ENCODE data around the gene VTI1B. TPM values are rescaled to one million over a fixed set of nuclear protein-coding genes. Genes with fewer than 3 reads are reported as not detected.
A peak's percentile ranks its signal among the peaks of the same experiment; 100 is the strongest.
"Not testable (repeated sequence)": the region's sequence is repeated elsewhere in the genome, so short reads cannot be mapped to it uniquely, and the experiment has no call there.

Gene VTI1B
- total RNA-seq, 2 donors from 2014 or later: 65.7 to 71.3 TPM

DNA sequence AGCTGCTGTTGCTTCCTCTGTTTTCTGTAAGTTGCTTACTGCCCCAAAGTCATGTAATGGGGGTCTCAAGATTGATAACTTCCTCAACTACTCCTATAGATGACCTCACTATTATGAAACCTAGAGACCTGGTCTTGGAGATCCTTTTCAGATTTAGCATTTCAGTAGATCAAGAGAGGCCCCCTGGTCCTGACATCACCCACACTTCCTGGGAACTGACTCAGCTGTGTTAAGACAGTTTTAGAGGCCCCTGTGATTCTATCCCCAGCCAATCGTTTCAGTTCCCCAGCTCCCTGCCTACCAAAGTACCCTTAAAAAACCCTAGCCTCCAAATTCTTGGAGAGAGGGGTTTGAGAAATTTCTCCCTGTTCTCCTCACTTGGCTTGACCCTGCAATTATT, 63.9 kb downstream of the VTI1B start:
- ATAC-seq (replicated peaks in 1 of 2): peak; percentile 92 to 94
- no peaks in the 10 kb centered on the region for H3K27me3 Mint-ChIP-seq (ENCODE audit: low read depth)

DNA sequence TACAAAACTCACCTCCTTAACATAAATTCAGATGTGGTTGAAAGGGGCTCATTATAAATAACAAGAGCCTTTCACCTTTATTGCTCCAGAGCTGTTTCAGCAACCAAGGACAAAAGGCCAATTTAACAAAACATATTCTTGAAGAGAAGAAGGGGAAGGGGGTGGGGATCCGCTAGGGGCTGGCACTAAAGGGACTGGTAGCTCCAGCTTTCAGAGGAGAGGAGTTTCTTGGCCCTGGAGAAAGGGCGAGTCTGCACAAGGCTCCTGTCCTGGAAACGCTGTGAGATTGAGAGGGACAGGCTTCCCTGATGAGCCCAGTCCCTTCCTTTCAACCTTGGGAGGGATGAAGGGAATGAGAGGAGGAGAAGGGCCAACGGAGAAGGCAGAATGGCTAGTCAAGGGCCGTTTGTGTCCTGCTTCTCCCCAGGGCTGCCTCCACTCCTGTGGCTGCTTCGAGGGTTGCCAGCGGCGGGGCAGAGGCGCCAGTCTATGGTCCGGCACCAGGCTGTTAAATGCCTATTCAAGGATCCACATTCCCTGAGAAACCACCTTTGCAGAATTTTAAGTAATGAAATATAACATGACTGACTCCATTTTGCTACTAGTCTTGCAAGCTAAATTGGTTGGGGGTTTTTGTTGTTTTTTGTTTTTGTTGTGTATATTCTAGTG, 64.7 kb downstream of the VTI1B start:
- Mint-ChIP-seq H3K27ac (peak overlapping the region; percentile 25), H3K4me1 (ENCODE audit: low read depth) (peaks cover 19% of the 10 kb centered on the region), H3K36me3 (ENCODE audit: insufficient read depth in 2 of 2) (no peaks in the 10 kb centered on the region), H3K27me3 (ENCODE audit: low read depth) (no peaks in the 10 kb centered on the region), H3K4me3 (peak overlapping the region in 1 of 2 donors; percentile 44), H3K9me3 (no peaks in the 10 kb centered on the region)
- ATAC-seq (replicated peaks in 1 of 2) (no peak), DNase-seq (no peak)

More for the DNA sequence above, 63.9 kb downstream of the VTI1B start:
- Mint-ChIP-seq H3K27ac (no peak overlapping the region), H3K4me3 (peak overlapping the region in 1 of 2 donors; percentile 44), H3K36me3 (ENCODE audit: insufficient read depth in 2 of 2) (no peaks in the 10 kb centered on the region), H3K9me3 (no peaks in the 10 kb centered on the region), H3K4me1 (ENCODE audit: low read depth) (peaks cover 19% of the 10 kb centered on the region)
- DNase-seq: peak; percentile 31

DNA sequence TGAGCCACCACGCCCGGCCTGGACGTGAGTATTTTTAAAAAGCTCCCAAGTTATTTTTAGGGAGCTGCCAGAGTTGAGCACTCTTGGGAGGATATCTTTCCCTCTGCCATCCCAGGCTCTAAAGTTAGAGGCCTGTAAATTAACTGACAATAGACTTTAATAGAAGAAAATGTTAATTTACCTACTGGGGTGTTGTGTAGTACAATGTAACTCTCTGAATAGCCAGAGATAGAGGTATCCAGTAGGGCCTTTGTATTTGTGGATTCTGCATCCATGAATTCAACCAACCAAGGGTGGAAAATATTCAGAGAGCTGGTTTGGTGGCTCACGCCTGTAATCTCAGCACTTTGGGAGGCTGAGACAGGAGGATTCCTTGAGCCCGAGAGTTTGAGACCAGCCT, 66.8 kb downstream of the VTI1B start:
- Mint-ChIP-seq H3K4me3 (no peak overlapping the region), H3K36me3 (ENCODE audit: insufficient read depth in 2 of 2) (no peaks in the 10 kb centered on the region), H3K27me3 (ENCODE audit: low read depth) (no peaks in the 10 kb centered on the region), H3K27ac (no peak overlapping the region), H3K4me1 (ENCODE audit: low read depth) (peaks cover 19% of the 10 kb centered on the region), H3K9me3 (no peaks in the 10 kb centered on the region)
- ATAC-seq (replicated peaks in 1 of 2) (no peak), DNase-seq (no peak)

GRCh38 chr14:67602995-67603545, 71.4 kb downstream of the VTI1B start:
- no peak overlapping the region for H3K27ac Mint-ChIP-seq
- H3K27me3 Mint-ChIP-seq (ENCODE audit: low read depth): no peaks in the 10 kb centered on the region
- H3K4me3 Mint-ChIP-seq: no peak overlapping the region
- DNase-seq (no peak), ATAC-seq (replicated peaks in 1 of 2) (no peak)
- H3K36me3 Mint-ChIP-seq (ENCODE audit: insufficient read depth in 2 of 2): peaks cover 3% of the 10 kb centered on the region in 2 donors
- H3K9me3 Mint-ChIP-seq: peaks cover 0 to 5% of the 10 kb centered on the region in 2 donors
- H3K4me1 Mint-ChIP-seq (ENCODE audit: low read depth): peaks cover 26% of the 10 kb centered on the region

DNA sequence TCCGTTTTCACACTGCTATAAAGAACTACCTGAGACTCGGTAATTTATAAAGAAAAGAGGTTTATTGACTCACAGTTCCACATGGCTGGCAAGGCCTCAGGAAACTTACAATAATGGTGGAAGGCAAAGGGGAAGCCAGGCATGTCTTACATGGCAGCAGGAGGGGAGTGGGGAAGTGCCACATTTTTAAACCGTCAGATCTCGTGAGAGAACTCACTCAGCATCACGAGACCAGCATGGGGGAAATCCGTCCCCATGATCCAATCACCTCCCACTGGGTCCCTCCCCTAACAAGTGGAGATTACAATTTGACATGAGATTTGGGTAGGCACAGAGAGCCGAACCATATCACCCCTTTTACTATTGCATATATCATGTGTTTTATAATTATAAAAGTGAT, 72.4 kb downstream of the VTI1B start:
- ATAC-seq (replicated peaks in 1 of 2) (no peak), DNase-seq (no peak)
- Mint-ChIP-seq H3K36me3 (ENCODE audit: insufficient read depth in 2 of 2) (peaks cover 3% of the 10 kb centered on the region in 2 donors), H3K27me3 (ENCODE audit: low read depth) (no peaks in the 10 kb centered on the region), H3K9me3 (peaks cover 0 to 5% of the 10 kb centered on the region in 2 donors), H3K4me1 (ENCODE audit: low read depth) (peaks cover 36% of the 10 kb centered on the region), H3K4me3 (no peak overlapping the region), H3K27ac (peak overlapping the region; percentile 37)

DNA sequence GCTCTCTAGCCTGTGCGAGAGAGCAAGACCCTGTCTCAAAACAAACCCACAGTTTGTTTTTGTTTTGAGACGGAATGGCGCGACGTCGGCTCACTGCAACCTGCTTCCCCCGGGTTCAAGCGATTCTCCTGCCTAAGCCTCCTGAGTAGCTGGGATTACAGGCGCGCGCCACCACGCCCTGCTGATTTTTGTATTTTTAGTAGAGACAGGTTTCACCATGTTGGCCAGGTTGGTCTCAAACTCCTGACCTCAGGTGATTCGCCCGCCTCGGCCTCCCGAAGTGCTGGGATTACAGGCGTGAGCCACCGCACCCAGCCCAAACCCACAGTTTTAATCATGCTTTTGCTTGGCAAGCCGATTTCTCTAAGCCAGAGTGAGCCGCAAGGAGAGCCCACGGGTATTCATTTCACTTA, 73.9 kb downstream of the VTI1B start:
- Mint-ChIP-seq H3K4me3 (peak overlapping the region; percentile 95 to 97), H3K4me1 (ENCODE audit: low read depth) (peaks cover 37% of the 10 kb centered on the region)
- not testable (repeated sequence) for H3K36me3 Mint-ChIP-seq (ENCODE audit: insufficient read depth in 2 of 2); H3K27ac Mint-ChIP-seq; H3K9me3 Mint-ChIP-seq; ATAC-seq (replicated peaks in 1 of 2); H3K27me3 Mint-ChIP-seq (ENCODE audit: low read depth); DNase-seq

- DNase-seq (peak; percentile 97), ATAC-seq (replicated peaks in 1 of 2) (peak; percentile 99 to 100)
- Mint-ChIP-seq H3K27ac (peak within 1 kb of the TSS; percentile 89), H3K4me1 (ENCODE audit: low read depth) (peaks cover 37% of the 10 kb centered on the region), H3K4me3 (peak within 1 kb of the TSS; percentile 95 to 97), H3K36me3 (ENCODE audit: insufficient read depth in 2 of 2) (peaks cover 3% of the 10 kb centered on the region in 2 donors), H3K9me3 (peaks cover 0 to 5% of the 10 kb centered on the region in 2 donors), H3K27me3 (ENCODE audit: low read depth) (no peaks in the 10 kb centered on the region)
These were observed 74.5 kb downstream of the VTI1B start, which contains the start of gene PIGH for GRCh38 chr14:67599698-67600561. TSS of gene PIGH (minus strand) at chr14:67600268. CDS start at chr14:67600203, 65 bp downstream.

Other genes with a start within 250 kb of the VTI1B start
- under 1 TPM; 0.32 to 0.79 TPM for gene TMEM229B, start 185.9 kb downstream of the VTI1B start, total RNA-seq
- gene PLEKHH1, start 141.3 kb downstream of the VTI1B start, total RNA-seq: 1 to 10 TPM; 1.0 to 1.2 TPM
- 10 to 100 TPM; 19.7 to 30.4 TPM for gene PIGH, start 74.4 kb downstream of the VTI1B start, total RNA-seq
- 10 to 100 TPM in 1 of 2 donors, 1 to 10 TPM in 1; 8.5 to 12.1 TPM for gene ARG2, start 54.7 kb downstream of the VTI1B start, total RNA-seq
- 10 to 100 TPM; 47.4 to 49.9 TPM for gene RDH11, start 21.1 kb upstream of the VTI1B start, total RNA-seq
- not detected for gene RDH12, start 27.3 kb upstream of the VTI1B start, total RNA-seq
- 10 to 100 TPM; 13.7 to 15.4 TPM for gene ZFYVE26, start 142.0 kb upstream of the VTI1B start, total RNA-seq
- 10 to 100 TPM; 42.6 to 50.0 TPM for gene RAD51B, start 145.1 kb upstream of the VTI1B start, total RNA-seq

Data from activated T-cell treated with anti-CD3 and anti-CD28 coated beads, Interleukin-2, amount 50 U/mL, for 72 hours (primary cell).